GM18507 (cell line): Measurements from ENCODE around the gene PTN.
"Not testable (repeated sequence)": the region's sequence is repeated elsewhere in the genome, so short reads cannot be mapped to it uniquely, and the experiment has no call there.

ENCODE experiments used
- DNase-seq: peaks from one replicate; pipeline ENCODE4 v3.0.0; 2011; ENCODE audit warnings: low read depth; ENCODE audit not compliant: insufficient read length; ENCODE audit errors: extremely low spot score
- FAIRE-seq: peaks from 2 replicates; lab custom pipeline; 2011; peaks lifted over from hg19 to GRCh38; lab: Jason Lieb, UNC

The PTN gene

GRCh38 chr7:137276189-137276588, 67.3 kb downstream of the PTN start:
- DNase-seq (no peak), FAIRE-seq (no peak)

DNA sequence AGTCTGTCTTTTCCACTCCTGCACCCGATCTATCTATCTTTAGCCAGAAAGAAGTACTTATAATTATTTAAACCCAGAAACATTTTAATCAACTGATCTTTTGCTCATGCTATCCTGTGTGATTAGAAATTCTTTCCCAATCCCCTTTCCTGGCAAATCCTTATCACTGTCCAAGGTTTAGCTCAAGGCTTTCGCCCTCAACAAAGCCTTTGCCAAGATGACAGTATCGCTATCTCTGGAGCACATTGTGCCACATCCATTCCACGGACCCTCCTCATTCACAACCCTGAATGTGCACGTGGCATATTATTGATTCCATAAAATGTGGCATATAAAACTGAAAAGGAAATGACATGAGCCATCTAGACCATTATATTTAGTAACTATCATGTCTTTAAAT, 71.3 kb downstream of the PTN start:
- no peak for DNase-seq
- FAIRE-seq: no peak

DNA sequence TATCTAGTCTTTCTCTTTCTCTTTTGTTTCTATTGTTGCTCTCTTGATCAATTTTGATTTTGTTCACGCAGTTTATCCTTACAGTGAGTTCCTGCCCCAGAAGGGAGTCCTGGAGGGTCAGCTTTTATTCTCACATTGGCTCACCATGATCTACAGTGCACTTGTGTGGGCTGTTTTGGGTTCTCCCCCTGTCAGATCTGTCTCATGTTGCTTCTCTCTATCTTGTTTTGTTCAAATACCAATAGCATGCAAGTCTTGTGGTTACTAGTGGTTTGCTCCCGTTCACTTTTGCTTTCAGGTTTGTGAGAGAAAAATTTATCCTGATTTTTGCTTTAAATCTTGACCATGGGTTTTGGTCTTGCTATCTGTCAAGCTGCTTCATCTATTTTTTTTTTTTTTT, 74.3 kb downstream of the PTN start:
- DNase-seq (no peak), FAIRE-seq (no peak)

GRCh38 chr7:137268001-137268865, 75.3 kb downstream of the PTN start:
- FAIRE-seq: not testable (repeated sequence)

DNA sequence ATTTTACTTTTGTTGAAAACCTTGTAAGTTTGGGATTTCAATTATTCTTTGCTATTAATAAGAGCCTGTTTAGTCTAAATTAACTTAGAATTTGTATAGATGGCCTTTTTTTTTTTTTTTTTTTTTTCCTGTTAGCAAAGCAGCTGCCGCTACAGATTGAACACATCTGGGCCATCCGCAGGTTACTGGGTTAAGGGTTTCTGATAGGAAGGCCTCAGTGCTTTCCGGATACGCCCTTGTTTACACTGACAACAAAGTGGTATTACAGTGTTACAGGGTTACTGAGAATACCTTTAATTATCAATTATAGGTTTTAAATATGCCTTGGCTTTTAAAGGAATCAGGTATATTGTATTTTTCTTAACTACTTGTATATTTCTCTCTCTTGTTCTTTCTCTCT, 76.8 kb downstream of the PTN start:
- no peak for DNase-seq
- no peak for FAIRE-seq

More at GRCh38 chr7:137268001-137268865, 75.3 kb downstream of the PTN start:
- not testable (repeated sequence) for DNase-seq

DNA sequence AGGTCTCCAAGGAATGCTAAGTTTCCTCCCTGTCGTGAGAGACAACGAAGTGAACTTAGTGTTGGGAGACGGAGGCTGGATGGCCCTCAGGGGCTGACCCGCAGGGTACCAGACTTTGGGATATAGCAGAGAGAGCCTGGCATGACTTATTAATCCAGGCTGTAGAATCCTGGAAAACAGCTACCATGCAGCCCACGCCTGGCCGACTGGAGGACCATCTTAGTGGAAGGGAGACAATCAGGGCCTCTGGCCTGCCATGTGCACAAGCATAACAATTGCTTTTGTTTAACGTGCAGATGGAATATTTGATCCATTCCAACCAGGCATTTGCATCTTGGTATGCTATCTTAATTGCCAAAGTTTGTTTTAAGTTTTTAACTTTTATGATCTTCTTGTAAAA, 78.1 kb downstream of the PTN start:
- FAIRE-seq, DNase-seq: not testable (repeated sequence)

- no peak for DNase-seq
- no peak for FAIRE-seq
These were observed 80.9 kb downstream of the PTN start for GRCh38 chr7:137262599-137262998.

DNA sequence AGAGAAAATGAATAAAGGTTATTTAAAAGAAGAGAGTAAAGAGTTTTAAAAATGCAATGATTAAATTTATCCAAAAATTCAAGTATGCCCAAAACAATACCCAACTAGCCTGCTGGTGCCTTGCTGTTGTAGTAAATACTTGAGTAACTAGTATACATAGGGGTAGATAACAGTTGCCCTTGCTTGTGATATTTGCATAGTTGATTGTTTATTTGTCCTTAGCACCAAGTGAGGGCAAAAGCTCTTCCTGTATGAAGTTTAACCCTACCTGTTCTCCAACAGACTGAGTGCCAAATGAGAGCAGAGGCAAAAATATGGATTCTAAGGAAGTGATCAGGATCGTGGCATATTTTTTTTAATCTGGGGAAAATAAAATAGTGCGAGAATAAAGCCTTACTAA, 85.0 kb downstream of the PTN start:
- FAIRE-seq: no peak
- no peak for DNase-seq

DNA sequence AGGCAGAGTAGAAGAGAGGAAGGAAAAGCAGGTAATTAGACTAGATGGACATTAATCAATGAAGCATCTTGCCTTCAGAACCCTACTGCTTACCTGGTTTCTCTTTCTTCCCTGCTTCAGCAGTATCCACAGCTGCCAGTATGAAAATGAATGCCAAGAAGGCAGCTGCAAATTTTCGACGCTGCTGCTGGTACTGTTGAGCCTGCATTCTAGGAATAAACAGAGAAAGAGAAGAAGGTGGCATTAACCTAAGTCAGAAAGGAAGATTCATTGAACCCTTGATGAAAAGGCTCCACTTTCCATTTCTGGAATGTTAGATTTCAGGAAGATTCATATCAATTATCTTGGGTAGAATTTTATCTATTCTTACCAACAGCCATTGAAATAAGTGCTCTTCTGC, 88.8 kb downstream of the PTN start:
- DNase-seq: no peak
- no peak for FAIRE-seq

- no peak for DNase-seq
- FAIRE-seq: no peak
These were observed 97.6 kb downstream of the PTN start for GRCh38 chr7:137245890-137246289.

GRCh38 chr7:137245186-137245585, 98.3 kb downstream of the PTN start:
- DNase-seq (no peak), FAIRE-seq (no peak)

DNA sequence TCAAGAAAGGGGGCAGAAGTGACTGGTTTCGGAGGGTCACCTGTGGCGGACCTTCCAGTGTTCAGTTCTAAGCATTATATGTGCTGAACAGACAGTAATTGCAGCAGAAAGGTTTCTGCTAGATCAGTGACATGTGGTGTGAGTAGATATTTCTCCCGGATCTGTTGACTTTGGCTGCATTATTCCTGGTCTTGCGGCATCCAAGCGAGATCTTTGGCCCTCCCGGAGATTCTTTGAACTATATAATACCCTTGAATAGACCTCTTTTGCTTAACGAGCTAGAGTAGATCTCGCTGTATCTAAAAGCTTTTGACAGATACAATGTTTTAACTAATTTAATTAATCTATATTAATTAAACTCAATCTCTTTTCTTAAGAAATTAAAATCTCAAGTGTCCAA, 99.8 kb downstream of the PTN start:
- FAIRE-seq (no peak), DNase-seq (no peak)

DNA sequence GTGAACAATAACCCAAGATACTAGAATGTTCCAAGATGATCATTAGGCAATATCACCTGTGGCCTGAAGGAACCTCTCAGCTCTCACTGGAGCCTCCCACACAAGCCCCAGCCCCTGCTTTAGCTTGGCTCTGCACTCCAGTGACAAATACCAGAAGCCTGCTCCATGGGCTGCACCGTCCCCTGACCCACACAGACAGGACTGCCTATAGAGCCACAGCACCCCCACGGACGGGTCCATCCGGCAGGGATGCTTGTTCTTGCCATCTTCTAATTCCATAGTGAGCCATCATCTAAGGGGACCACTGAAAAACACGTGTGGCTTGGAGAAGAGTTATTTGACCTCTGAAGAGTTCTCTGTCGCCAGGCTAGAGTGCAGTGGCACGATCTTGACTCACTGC, 100.9 kb downstream of the PTN start:
- no peak for DNase-seq
- no peak for FAIRE-seq

DNA sequence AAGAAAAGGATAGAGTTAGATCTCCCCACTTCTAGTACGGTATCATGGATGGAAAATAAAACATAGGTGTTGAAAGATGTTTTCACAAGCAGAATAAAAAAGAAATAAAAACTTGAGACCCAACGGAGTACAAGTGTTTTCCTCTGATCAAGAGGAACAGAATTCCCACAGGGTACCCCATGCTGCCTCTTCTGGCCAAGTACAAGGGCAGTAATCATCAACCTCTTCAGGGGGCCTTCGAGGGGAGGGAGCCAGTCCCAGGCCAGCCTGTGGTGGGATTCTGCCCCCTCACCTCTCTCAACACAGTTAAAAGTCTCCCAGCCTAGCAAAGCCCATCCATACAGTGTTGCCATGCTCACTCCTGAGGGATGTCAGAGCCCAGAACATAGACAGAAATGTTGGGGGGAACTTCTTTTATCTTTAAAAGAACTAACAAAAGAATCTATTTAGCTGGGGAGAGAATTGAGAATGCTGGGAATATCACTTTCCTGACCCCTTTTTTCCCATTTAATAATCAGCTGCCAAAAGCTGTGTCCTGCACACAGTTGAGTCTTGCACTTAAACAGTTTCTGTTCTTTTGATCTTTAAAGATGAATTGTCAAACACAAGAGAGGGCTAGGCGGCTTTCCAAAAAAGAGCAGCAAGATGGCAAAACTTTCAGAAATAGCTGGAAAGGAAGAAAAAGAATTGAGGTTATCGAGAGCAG, 101.7 kb downstream of the PTN start:
- no peak for FAIRE-seq
- no peak for DNase-seq

DNA sequence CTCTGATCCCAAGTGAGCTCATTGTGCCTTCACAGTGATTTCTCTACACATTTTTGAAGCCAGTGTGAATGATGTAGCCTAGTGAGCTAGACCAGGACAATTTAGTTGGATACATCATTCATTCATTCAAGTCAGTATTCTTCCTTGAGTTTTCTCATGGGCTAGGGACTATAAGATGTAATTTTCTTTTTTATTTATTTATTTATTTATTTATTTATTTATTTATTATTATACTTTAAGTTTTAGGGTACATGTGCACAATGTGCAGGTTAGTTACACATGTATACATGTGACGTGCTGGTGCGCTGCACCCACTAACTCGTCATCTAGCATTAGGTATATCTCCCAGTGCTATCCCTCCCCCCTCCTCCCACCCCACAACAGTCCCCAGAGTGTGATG, 104.3 kb downstream of the PTN start:
- not testable (repeated sequence) for FAIRE-seq

DNA sequence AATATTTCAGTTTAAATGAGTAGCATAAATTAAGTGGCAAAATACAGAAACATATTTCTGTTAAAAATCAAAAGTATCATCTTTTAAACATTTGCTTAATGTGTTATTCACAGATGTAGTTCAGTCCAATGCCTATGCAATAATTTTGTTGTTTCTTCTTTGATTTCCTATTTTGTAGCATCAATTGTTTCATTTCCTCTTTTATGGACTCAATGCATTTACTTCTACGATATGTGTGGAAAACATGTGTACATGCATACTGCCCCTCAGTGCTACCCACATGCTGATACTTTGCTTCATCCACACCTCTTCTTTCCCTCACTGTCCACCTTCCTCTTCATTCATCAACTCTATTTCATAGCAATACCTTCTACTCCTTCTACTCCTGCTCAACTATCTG, 108.1 kb downstream of the PTN start:
- DNase-seq (no peak), FAIRE-seq (no peak)

More for the DNA sequence above, 104.3 kb downstream of the PTN start:
- not testable (repeated sequence) for DNase-seq

DNA sequence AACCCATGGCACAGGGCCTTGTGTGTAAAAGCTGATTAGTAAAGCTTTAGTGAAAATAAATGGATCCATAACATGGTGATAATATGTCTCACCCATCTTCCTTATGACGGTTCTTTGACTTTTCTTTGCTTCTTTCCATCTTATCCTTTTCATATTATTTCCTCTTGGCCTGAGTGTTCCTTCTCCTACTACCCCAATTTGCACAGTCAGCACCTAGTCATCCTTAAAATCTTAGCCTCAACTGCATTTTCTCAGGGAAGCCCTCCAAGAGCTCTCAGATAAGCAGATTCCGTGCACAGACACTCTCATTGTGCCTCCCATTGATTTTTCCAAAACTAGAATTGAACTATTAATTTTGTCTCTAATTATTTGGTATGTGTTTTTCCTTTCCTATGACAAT, 112.4 kb downstream of the PTN start:
- DNase-seq: no peak
- FAIRE-seq: no peak

GRCh38 chr7:137221467-137221866, 122.1 kb downstream of the PTN start:
- FAIRE-seq (no peak), DNase-seq (no peak)

DNA sequence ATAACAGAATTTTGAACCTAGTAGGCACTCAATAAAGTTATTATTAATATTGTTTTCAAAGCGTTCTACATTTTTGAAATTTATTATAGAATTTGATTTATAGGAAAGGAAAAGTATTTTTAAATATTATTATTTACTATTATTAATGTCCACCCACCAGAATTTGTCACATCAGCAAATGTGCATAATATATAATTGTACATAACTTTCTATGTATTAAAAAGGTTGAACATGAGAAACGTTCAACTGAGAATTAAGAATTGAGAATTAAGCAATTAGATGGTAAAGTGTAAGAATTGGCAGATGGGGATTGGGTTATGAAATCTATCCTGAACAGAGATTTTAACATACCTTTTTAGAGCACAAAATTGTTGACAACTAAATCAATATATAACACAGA, 129.8 kb downstream of the PTN start:
- FAIRE-seq: no peak
- DNase-seq: no peak

DNA sequence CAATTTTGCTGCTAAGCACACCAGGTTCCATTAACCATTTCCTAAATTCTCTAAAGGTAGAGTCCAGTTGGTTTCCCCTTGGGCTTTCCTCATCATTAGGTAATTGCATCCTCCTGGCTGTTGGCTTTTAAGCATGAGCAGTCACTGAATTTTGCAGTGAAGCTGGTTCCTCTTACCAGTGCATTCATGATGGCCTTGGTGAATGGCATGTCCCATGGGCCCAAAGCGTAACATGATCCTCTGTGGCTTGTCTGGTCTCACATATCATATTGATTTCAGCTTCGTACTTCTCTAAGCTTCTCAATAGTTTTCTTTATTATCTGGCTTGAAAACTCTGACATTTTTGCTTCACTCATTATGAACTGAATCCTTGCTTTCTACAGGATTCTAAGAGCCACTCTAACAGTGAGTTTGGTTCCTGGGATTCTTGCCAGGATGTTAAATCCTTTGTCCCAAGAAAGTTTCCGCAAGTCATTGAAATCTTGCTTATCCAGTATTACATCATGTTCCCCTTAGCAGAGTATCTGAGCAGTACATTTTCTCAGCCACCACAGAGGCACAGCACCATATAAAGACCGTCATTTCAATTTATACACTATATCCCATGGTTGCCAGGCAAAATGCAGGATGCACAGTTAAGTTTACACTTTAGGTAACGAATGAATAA, 134.2 kb downstream of the PTN start:
- FAIRE-seq (no peak), DNase-seq (no peak)
